Measurements from ENCODE around the gene DBF4B. TPM values are rescaled to one million over a fixed set of nuclear protein-coding genes. Genes with fewer than 3 reads are reported as not detected.
"Not testable (repeated sequence)": the region's sequence is repeated elsewhere in the genome, so short reads cannot be mapped to it uniquely, and the experiment has no call there.

Gene DBF4B, protein sequence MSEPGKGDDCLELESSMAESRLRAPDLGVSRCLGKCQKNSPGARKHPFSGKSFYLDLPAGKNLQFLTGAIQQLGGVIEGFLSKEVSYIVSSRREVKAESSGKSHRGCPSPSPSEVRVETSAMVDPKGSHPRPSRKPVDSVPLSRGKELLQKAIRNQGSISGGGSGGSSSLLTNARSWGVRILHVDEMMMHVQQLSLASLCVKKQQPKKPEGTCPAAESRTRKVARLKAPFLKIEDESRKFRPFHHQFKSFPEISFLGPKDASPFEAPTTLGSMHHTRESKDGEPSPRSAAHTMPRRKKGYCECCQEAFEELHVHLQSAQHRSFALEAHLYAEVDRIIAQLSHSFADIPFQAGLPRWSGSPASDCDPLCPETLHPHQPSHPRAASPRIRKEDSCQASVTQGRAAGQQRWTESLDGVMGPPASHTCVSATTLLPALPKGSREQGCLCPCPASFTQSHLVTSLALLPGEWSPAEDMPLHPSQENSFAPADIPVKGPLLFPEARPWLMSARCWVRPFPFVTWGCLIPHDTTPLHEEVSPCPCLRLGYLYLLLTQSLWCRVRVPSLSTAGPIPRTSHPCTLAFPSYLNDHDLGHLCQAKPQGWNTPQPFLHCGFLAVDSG
- total RNA-seq (2014; rRNA removed; shearing (Covaris generic)) = 21.0 and 30.4 TPM in 2 replicates

- Histone ChIP-seq H3K4me3 (ENCODE audit: insufficient read depth, low read depth, low read length) (peak within 1 kb of the TSS; percentile 80), H3K36me3 (replicated peaks; ENCODE audit: control insufficient read depth, insufficient read depth, low read length) (peaks cover under 1% of the 10 kb centered on the region), H3K27me3 (ENCODE audit: control insufficient read depth, insufficient read depth, low read length) (no peaks in the 10 kb centered on the region)
- peak; percentile 89 for DNase-seq
Observed at GRCh38 chr17:44708401-44709263, at the start of gene DBF4B. DBF4B (plus strand) TSS chr17:44708665; CDS start chr17:44708821, 156 bp downstream.

- peaks cover 12% of the 10 kb centered on the region for H3K27me3 ChIP-seq (ENCODE audit: control insufficient read depth, insufficient read depth, low read length)
- no peak overlapping the region for H3K4me3 ChIP-seq (ENCODE audit: insufficient read depth, low read depth, low read length)
- H3K36me3 ChIP-seq (replicated peaks; ENCODE audit: control insufficient read depth, insufficient read depth, low read length) = no peaks in the 10 kb centered on the region
- no peak for DNase-seq
Observed at GRCh38 chr17:44661835-44662234, 46.6 kb upstream of the DBF4B start.

DNA sequence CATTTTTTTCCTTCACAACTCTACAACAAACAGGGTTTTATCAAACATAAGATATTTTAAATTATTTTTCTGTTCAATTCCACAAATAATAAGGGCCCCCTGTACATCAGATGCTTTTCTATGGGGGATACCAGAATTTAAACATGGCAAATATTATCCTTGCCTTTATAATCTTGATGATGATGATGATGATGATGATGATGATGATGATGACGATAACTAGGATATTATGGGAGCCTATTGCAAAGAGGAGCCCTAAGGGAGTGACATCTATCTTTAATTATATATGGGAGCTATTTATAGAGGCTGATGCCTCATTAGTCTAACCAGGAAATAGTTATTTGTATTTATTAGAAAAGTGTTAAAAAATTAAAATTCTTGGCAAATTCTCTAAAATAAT is 45.4 kb upstream of the DBF4B start:
- DNase-seq = no peak
- Histone ChIP-seq H3K36me3 (replicated peaks; ENCODE audit: control insufficient read depth, insufficient read depth, low read length) (no peaks in the 10 kb centered on the region), H3K4me3 (ENCODE audit: insufficient read depth, low read depth, low read length) (no peak overlapping the region), H3K27me3 (ENCODE audit: control insufficient read depth, insufficient read depth, low read length) (peaks cover 2% of the 10 kb centered on the region; the same call in 1 of the 2 replicates)

GRCh38 chr17:44664867-44665266 is 43.6 kb upstream of the DBF4B start:
- Histone ChIP-seq H3K27me3 (ENCODE audit: control insufficient read depth, insufficient read depth, low read length) (no peaks in the 10 kb centered on the region), H3K4me3 (ENCODE audit: insufficient read depth, low read depth, low read length) (no peak overlapping the region), H3K36me3 (replicated peaks; ENCODE audit: control insufficient read depth, insufficient read depth, low read length) (no peaks in the 10 kb centered on the region)
- DNase-seq = no peak

DNA sequence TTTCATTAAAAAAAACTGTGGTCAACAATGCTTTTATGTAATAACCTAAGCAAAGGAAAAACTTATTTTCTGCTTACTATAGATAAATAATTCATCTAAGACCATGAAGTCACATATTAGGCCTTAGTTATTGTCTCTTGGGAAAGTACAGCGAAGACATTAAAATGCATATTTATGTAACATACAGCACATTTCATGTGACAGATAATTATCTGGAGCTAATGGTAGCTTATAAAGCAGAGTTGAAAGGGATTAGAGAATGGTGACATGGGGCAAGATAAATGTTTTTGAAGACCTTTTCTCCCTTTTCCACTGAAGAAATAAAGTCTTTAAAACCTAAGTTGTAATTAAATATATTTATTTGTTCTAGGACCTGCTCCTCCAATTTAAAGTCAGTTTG is 42.5 kb upstream of the DBF4B start:
- Histone ChIP-seq H3K4me3 (ENCODE audit: insufficient read depth, low read depth, low read length) (no peak overlapping the region), H3K36me3 (replicated peaks; ENCODE audit: control insufficient read depth, insufficient read depth, low read length) (no peaks in the 10 kb centered on the region), H3K27me3 (ENCODE audit: control insufficient read depth, insufficient read depth, low read length) (no peaks in the 10 kb centered on the region)
- DNase-seq = no peak

GRCh38 chr17:44672479-44673093 is 35.9 kb upstream of the DBF4B start:
- no peak for DNase-seq
- Histone ChIP-seq H3K36me3 (replicated peaks; ENCODE audit: control insufficient read depth, insufficient read depth, low read length) (no peaks in the 10 kb centered on the region), H3K4me3 (ENCODE audit: insufficient read depth, low read depth, low read length) (no peak overlapping the region), H3K27me3 (ENCODE audit: control insufficient read depth, insufficient read depth, low read length) (no peaks in the 10 kb centered on the region)

DNA sequence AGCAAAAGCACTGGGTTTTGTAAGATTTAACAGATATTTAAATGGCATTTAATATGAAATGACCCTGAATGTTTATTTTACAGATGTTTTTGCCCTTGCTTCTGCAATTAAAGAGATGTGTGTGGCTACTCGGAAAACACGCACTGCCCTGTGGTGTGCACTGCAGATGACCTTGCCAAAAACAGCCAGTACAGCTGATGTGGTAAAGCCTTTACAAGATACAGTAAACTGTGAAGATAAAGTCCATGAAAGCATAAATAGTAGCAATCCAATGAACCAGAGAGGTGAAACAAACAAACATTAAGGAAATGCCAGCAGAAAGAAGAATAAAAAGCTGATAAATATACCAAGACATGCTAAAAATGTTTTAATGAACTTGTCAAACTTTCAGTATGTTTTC is 34.6 kb upstream of the DBF4B start:
- Histone ChIP-seq H3K4me3 (ENCODE audit: insufficient read depth, low read depth, low read length) (no peak overlapping the region), H3K36me3 (replicated peaks; ENCODE audit: control insufficient read depth, insufficient read depth, low read length) (peaks cover 4% of the 10 kb centered on the region), H3K27me3 (ENCODE audit: control insufficient read depth, insufficient read depth, low read length) (no peaks in the 10 kb centered on the region)
- no peak for DNase-seq

DNA sequence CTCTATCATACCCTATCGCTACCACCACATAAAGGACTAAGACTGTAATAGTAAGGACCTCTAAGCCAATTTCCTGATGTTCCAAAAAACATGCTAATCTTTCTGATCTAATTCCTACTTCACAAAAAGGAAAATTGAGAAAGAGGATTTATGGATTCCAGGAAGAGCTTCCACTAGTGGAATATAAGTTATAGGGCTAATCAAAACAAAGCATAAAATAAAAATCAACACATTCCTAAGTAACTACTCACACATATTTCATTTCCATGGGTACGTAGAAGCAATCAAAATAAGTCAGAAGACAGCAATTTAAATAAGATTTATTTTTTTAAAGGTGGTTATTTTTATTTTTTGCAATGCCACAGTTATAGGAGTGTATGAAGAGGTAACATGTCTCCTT is 31.3 kb upstream of the DBF4B start:
- H3K27me3 ChIP-seq (ENCODE audit: control insufficient read depth, insufficient read depth, low read length) = no peaks in the 10 kb centered on the region
- H3K4me3 ChIP-seq (ENCODE audit: insufficient read depth, low read depth, low read length) = no peak overlapping the region
- no peak for DNase-seq
- peaks cover 11% of the 10 kb centered on the region for H3K36me3 ChIP-seq (replicated peaks; ENCODE audit: control insufficient read depth, insufficient read depth, low read length)

GRCh38 chr17:44683303-44683702 is 25.2 kb upstream of the DBF4B start:
- not testable (repeated sequence) for H3K4me3 ChIP-seq (ENCODE audit: insufficient read depth, low read depth, low read length); H3K27me3 ChIP-seq (ENCODE audit: control insufficient read depth, insufficient read depth, low read length); DNase-seq
- peaks cover 13% of the 10 kb centered on the region for H3K36me3 ChIP-seq (replicated peaks; ENCODE audit: control insufficient read depth, insufficient read depth, low read length)

DNA sequence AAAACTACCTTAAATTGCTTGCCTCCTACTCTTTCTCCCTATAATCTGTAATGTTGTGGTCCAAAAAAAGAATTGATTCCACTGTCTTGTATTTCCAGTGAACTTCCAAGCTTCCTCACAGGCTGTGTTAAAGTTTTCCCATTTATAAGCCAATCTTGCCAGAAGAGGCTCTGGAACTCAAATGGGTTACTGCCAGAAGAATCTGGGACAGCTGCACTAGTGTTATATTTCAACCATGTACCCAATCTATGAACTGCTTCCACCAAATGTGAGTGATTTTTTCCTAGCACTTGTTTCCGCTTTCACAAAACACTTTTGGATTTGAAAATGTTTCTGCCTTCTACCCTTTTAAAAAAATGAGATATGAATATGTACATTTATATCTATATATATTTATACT is 20.7 kb upstream of the DBF4B start:
- peaks cover 1% of the 10 kb centered on the region for H3K36me3 ChIP-seq (replicated peaks; ENCODE audit: control insufficient read depth, insufficient read depth, low read length)
- H3K4me3 ChIP-seq (ENCODE audit: insufficient read depth, low read depth, low read length) = no peak overlapping the region
- DNase-seq = no peak
- H3K27me3 ChIP-seq (ENCODE audit: control insufficient read depth, insufficient read depth, low read length) = no peaks in the 10 kb centered on the region

- Histone ChIP-seq H3K27me3 (ENCODE audit: control insufficient read depth, insufficient read depth, low read length) (no peaks in the 10 kb centered on the region), H3K36me3 (replicated peaks; ENCODE audit: control insufficient read depth, insufficient read depth, low read length) (peaks cover 1% of the 10 kb centered on the region), H3K4me3 (ENCODE audit: insufficient read depth, low read depth, low read length) (no peak overlapping the region)
- no peak for DNase-seq
Observed at GRCh38 chr17:44688200-44688599, 20.3 kb upstream of the DBF4B start.

- Histone ChIP-seq H3K36me3 (replicated peaks; ENCODE audit: control insufficient read depth, insufficient read depth, low read length) (peaks cover under 1% of the 10 kb centered on the region), H3K4me3 (ENCODE audit: insufficient read depth, low read depth, low read length) (peak overlapping the region; percentile 98), H3K27me3 (ENCODE audit: control insufficient read depth, insufficient read depth, low read length) (no peaks in the 10 kb centered on the region)
- DNase-seq = peak; percentile 76
Observed at GRCh38 chr17:44688675-44689476, 19.6 kb upstream of the DBF4B start.

- Histone ChIP-seq H3K36me3 (replicated peaks; ENCODE audit: control insufficient read depth, insufficient read depth, low read length) (no peaks in the 10 kb centered on the region), H3K27me3 (ENCODE audit: control insufficient read depth, insufficient read depth, low read length) (no peaks in the 10 kb centered on the region), H3K4me3 (ENCODE audit: insufficient read depth, low read depth, low read length) (peak within 1 kb of the TSS; percentile 98)
- peak; percentile 97 for DNase-seq
Observed at GRCh38 chr17:44689477-44690217, 18.8 kb upstream of the DBF4B start, which contains the start of gene CCDC43. CCDC43 (minus strand) TSS chr17:44689776; CDS start chr17:44689753, 23 bp downstream.

Measured in H7 (cell line).